ENCODE measurements around the gene SNPH.

DNA sequence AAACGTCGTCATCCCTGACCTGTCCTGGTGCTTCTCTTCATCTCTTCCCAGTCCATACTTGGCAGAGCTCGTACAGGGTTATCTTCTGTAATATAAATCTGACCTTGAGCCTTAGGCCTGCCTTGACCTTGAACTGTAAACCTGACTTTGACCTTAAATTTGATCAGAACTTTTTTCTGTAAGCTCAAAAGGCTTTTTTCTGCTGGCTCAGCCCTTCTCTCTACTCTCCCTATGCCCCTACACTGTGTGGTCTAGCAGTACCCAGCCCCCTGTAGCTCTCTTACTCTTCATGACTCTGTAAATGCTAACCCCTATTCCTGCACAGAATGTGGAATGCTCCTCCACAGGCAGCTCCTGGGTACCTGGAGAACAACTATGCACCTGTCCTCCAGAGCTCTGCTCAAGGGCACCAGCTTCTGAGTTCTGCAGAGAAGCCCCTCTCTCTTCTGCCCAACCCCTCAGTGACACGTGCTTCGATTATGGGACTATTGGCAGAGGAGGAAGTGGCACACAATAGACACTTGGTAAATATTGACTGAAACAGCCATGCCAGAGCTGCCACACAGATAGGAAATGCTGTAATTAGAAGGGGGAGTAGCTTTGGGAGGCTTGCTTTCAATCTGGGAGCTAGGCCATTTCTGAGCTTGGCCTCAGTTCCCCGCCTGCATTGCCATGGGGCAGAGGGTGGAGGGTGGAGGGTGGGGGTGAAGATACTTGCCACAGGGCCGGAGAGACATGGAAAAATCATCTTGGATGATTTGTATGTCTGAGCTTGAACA lies 15.4 kb downstream of the SNPH start:
- TF ChIP-seq, protein P1, sequence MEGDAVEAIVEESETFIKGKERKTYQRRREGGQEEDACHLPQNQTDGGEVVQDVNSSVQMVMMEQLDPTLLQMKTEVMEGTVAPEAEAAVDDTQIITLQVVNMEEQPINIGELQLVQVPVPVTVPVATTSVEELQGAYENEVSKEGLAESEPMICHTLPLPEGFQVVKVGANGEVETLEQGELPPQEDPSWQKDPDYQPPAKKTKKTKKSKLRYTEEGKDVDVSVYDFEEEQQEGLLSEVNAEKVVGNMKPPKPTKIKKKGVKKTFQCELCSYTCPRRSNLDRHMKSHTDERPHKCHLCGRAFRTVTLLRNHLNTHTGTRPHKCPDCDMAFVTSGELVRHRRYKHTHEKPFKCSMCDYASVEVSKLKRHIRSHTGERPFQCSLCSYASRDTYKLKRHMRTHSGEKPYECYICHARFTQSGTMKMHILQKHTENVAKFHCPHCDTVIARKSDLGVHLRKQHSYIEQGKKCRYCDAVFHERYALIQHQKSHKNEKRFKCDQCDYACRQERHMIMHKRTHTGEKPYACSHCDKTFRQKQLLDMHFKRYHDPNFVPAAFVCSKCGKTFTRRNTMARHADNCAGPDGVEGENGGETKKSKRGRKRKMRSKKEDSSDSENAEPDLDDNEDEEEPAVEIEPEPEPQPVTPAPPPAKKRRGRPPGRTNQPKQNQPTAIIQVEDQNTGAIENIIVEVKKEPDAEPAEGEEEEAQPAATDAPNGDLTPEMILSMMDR (IDR thresholded peaks at IDR 0.05): no peak
- no peak for TF ChIP-seq POLR2AphosphoS5 (IDR thresholded peaks at IDR 0.05)
- no peak for TF ChIP-seq POLR2A (IDR thresholded peaks at IDR 0.05)
- TF ChIP-seq EP300 (IDR thresholded peaks at IDR 0.05): no peak
